Mesothelial cell of epicardium (in vitro differentiated cells): Measurements from ENCODE around the gene KCNN3. TPM values are rescaled to one million over a fixed set of nuclear protein-coding genes. Genes with fewer than 3 reads are reported as not detected.

Experiments
- DNase-seq, 2 experiments: peaks; one replicate each; pipeline ENCODE4 v3.0.0; 2021; ENCODE audit warnings: low spot score in 2 of 2; ENCODE audit not compliant: unreplicated experiment in 2 of 2
- H3K27ac Mint-ChIP-seq: 2 replicates; pipeline ENCODE4 v1.8.0; 2021; ENCODE audit warnings: mixed read lengths
- H3K27me3 Mint-ChIP-seq: 2 replicates; pipeline ENCODE4 v1.8.0; 2021; ENCODE audit warnings: low read depth, mixed read lengths
- H3K36me3 Mint-ChIP-seq: 2 replicates; pipeline ENCODE4 v1.8.0; 2021; ENCODE audit warnings: mixed read lengths
- H3K4me1 Mint-ChIP-seq: 2 replicates; pipeline ENCODE4 v1.8.0; 2021; ENCODE audit warnings: mixed read lengths
- H3K4me3 Mint-ChIP-seq: 2 replicates; pipeline ENCODE4 v1.8.0; 2021; ENCODE audit warnings: mild to moderate bottlenecking, moderate library complexity, mixed read lengths
- H3K9me3 Mint-ChIP-seq: 2 replicates; pipeline ENCODE4 v1.8.0; 2021; ENCODE audit warnings: mixed read lengths
- total RNA-seq: library from RNA; stranded (reverse); gene quantifications from 3 replicates; pipeline ENCODE4 v1.2.1, GENCODE V29; 2021
- TF ChIP-seq, protein P1 (sequence below): fragments of 200-600 bp; sonication (generic); IDR thresholded peaks from one replicate; pipeline ENCODE4 v1.5.0; 2021; ENCODE audit warnings: antibody characterized with exemption; ENCODE audit not compliant: unreplicated experiment

KCNN3 gene
- total RNA-seq, 1 donor from 2014 or later, result 1.2 TPM

DNA sequence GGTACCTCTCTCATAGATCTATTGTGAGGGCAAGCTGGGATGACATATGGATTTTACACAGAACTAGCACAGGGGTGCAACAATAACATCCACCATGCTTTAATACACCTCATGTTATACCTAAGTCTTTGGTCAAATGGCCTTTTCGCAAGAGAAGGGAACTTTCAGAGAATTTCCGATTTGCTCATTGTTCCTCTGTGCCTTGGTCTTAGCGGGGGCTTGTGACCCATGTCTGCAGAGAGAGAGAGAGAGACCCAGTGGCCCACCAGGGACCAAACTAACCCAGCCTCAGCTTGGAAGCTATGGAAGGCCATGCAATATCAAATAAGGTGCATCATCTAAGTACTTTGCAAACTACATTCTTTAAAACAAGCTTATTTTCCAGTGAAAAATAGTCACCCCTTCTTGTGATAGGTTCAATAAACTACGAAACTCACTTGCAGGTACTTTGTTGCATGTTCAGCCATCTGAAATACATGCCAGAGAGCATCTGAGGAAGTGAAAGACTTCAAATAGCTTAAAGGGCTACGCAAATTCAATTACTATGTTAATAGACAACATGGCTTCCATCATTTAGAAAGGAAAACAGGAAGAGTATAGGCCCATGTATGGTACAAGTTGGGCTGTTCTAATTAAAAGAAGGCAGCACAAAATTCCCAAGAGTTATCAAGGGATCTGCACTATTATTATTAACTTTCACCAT lies 100.7 kb downstream of the KCNN3 start:
- H3K9me3 Mint-ChIP-seq, result no peaks in the 10 kb centered on the region
- H3K27me3 Mint-ChIP-seq, result peaks cover 38% of the 10 kb centered on the region
- H3K36me3 Mint-ChIP-seq, result no peaks in the 10 kb centered on the region
- no peak for DNase-seq
- TF ChIP-seq, protein P1, sequence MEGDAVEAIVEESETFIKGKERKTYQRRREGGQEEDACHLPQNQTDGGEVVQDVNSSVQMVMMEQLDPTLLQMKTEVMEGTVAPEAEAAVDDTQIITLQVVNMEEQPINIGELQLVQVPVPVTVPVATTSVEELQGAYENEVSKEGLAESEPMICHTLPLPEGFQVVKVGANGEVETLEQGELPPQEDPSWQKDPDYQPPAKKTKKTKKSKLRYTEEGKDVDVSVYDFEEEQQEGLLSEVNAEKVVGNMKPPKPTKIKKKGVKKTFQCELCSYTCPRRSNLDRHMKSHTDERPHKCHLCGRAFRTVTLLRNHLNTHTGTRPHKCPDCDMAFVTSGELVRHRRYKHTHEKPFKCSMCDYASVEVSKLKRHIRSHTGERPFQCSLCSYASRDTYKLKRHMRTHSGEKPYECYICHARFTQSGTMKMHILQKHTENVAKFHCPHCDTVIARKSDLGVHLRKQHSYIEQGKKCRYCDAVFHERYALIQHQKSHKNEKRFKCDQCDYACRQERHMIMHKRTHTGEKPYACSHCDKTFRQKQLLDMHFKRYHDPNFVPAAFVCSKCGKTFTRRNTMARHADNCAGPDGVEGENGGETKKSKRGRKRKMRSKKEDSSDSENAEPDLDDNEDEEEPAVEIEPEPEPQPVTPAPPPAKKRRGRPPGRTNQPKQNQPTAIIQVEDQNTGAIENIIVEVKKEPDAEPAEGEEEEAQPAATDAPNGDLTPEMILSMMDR, result no peak
- H3K4me3 Mint-ChIP-seq, result no peak overlapping the region
- H3K27ac Mint-ChIP-seq, result no peak overlapping the region
- H3K4me1 Mint-ChIP-seq, result peaks cover 23% of the 10 kb centered on the region

DNA sequence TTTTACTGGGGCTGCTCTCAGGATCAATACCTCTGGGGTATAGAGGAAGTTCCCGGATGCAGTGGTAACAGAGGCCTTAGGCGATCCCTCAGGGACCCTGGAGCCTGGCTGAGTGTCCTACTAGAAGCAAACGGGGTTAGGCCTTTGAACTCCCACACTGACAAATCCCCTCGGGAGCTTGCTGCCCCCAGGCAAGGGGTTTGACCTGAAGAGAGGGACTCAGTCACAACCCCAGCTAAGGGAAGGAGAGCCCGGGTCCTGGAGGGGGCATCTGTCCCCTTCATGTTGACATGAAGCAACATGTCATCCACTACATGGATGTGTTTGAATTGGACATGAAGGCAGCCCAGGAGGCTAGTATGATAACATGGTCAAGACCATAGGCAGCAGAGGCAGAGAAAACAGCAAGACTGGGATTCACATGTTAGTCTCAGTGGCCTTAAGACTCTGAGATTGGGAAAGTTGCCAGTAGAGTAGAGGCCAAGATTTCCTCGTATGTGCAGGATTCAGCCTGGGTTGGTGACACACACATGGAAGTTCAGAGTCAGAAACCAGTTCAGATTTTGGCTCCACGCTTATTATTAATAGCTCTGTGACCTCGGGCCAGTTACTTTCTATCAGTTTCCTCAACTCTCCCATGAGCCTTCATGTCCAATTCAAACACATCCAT lies 101.5 kb downstream of the KCNN3 start:
- DNase-seq, result no peak
- Mint-ChIP-seq H3K27ac (peak overlapping the region; percentile 98), H3K4me3 (no peak overlapping the region), H3K9me3 (no peaks in the 10 kb centered on the region), H3K27me3 (peaks cover 45% of the 10 kb centered on the region), H3K4me1 (peaks cover 23% of the 10 kb centered on the region), H3K36me3 (no peaks in the 10 kb centered on the region)
- TF ChIP-seq, protein P1, result no peak

DNA sequence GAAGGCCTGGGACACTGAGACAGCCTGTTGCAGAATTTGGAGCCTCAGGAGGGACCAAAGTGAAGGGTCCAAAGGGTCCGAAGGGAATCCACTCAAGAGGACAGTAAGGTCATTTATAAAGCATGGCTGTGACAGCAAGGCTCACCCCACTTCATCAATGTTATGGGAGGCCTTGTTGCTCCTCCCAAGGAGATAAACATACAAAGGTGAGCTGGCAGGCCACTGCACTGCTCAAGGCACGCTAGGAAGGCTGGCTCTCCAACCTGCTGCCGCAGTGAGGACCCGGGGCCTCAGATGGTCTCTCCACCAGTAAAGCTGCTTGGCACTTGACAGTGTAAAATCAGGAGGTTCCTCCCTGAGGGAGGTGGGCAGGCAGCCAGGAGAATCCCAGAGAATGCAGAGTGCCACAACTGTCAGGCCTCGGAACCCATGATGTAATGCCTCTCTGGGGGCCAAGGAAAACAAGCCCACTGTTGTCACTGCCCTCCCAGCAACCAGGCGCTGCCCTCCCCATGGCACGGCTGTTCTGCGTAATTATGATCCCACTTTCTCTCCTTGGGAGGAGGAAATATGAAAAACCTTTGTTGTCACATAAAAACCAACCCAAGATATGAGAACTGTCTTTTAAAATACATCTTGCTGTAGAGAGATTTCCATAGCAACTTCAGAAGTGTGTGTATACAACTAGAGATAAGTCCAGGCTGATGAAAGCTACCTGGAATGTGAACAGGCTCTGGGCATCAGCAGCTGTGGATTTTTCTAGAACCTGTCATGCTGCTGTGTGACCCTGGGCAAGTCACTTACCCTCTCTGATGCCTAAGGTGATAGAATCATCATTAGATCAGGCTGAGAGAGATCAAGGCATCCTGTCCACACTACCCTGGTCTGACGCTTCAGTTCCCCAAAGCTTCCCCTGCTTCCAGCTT lies 102.5 kb downstream of the KCNN3 start:
- Mint-ChIP-seq H3K27ac (peak overlapping the region; percentile 98), H3K9me3 (no peaks in the 10 kb centered on the region), H3K4me1 (peaks cover 22% of the 10 kb centered on the region), H3K36me3 (no peaks in the 10 kb centered on the region), H3K27me3 (peaks cover 47% of the 10 kb centered on the region), H3K4me3 (no peak overlapping the region)
- peak; percentile 45 to 76 for DNase-seq
- TF ChIP-seq, protein P1, result no peak

DNA sequence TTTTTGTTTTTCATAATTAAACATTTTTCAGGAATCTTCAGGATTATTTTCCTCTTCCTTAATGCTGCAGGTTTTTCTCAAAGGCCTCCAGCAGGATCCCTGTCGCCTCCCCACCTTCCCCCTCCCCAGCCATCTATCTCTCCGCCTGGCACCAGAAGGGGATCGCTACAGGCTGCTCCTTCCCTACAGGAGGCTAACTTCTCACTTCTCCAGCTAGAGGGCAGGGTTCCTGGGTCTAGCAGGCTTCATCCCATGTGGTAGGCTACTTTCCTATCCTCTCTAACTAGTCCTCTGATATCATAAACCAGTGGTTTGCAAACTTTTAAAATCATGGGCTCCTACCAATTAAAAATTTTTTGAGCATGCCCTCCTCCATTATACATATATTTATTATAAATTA lies 104.1 kb downstream of the KCNN3 start:
- Mint-ChIP-seq H3K27me3 (peaks cover 50% of the 10 kb centered on the region), H3K27ac (no peak overlapping the region), H3K4me1 (peaks cover 22% of the 10 kb centered on the region), H3K9me3 (no peaks in the 10 kb centered on the region), H3K36me3 (no peaks in the 10 kb centered on the region), H3K4me3 (no peak overlapping the region)
- TF ChIP-seq, protein P1, result no peak
- no peak for DNase-seq

DNA sequence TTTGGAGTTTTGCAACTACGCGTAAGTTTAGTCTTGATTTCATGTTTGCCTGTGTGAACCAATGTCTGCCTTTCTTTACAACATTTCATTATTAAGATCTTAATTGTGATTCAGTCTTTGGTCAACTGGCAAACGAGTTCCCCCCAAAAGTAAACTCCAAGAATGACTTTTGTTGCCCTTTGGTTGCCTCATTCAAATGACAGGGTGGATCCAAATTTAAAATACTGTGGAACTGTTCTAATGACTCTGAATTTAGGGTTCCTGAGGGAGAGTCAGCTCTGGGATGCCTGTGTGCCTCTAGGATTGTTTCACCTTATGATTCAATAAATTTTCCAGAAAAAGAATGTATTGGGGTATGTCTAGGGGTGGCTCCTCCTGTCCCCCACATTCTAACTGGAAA lies 105.3 kb downstream of the KCNN3 start:
- Mint-ChIP-seq H3K9me3 (no peaks in the 10 kb centered on the region), H3K27me3 (peaks cover 57% of the 10 kb centered on the region), H3K27ac (no peak overlapping the region), H3K4me3 (no peak overlapping the region), H3K4me1 (peaks cover 22% of the 10 kb centered on the region), H3K36me3 (no peaks in the 10 kb centered on the region)
- TF ChIP-seq, protein P1, result no peak
- DNase-seq, result no peak
